Loucy (cell line): ENCODE results near the gene DMP1.

Source experiments
- CTCF ChIP-seq: fragments of 200-600 bp; sonication (generic); conservative IDR thresholded peaks from 2 replicates; pipeline ENCODE4 v1.5.1; 2014; ENCODE audit warnings: mild to moderate bottlenecking, antibody characterized with exemption, low read length
- EZH2phosphoT487 ChIP-seq: fragments of 200-600 bp; IDR thresholded peaks from 2 replicates; pipeline ENCODE4 v1.6.1; 2018; ENCODE audit warnings: antibody characterized with exemption, mild to moderate bottlenecking, moderate library complexity, borderline replicate concordance

GRCh38 chr4:87620086-87620485 is 30.0 kb upstream of the DMP1 start:
- no peak for TF ChIP-seq CTCF
- TF ChIP-seq EZH2phosphoT487 = no peak
